Stimulated activated naive CD8-positive, alpha-beta T cell treated with anti-CD3 and anti-CD28 coated beads, Interleukin-15, Interleukin-2, amounts not matched to agents 100 ng/mL and 50 ng/mL, for 24 hours (primary cell): ENCODE measurements around the gene IL6.

Source experiments
- H3K27ac Mint-ChIP-seq: one replicate; pipeline ENCODE4 v1.8.0; 2021; ENCODE audit warnings: mild to moderate bottlenecking, mixed read lengths
- H3K27me3 Mint-ChIP-seq: one replicate; pipeline ENCODE4 v1.8.0; 2021; ENCODE audit warnings: mixed read lengths
- H3K36me3 Mint-ChIP-seq: one replicate; pipeline ENCODE4 v1.8.0; 2021; ENCODE audit warnings: low read depth, mixed read lengths
- H3K4me1 Mint-ChIP-seq: one replicate; pipeline ENCODE4 v1.8.0; 2021; ENCODE audit warnings: low read depth, mixed read lengths
- H3K4me3 Mint-ChIP-seq: one replicate; pipeline ENCODE4 v1.8.0; 2021; ENCODE audit warnings: mild to moderate bottlenecking, mixed read lengths
- H3K9me3 Mint-ChIP-seq: one replicate; pipeline ENCODE4 v1.8.0; 2021; ENCODE audit warnings: mixed read lengths

IL6 gene

DNA sequence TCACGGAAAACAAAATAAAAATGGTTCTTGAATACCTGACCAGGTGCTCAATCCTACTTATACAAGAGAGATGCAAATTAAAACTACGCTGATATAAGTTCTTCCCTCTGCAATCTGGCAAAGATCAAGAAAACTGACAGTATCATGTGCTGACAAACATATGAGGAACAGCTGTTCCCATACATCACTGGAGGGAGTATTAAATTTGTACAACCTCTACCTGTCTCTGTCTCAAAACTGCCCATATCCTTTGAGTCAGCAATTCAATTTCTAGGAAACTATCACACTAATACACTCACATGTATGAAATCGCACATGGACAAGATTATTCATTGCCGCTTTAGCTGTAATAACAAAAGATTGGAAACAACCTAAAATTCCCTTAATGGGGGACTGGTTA, 11.0 kb upstream of the IL6 start:
- H3K4me3 Mint-ChIP-seq = no peak overlapping the region
- no peaks in the 10 kb centered on the region for H3K9me3 Mint-ChIP-seq
- H3K27me3 Mint-ChIP-seq = peaks cover 7% of the 10 kb centered on the region
- peaks cover 7% of the 10 kb centered on the region for H3K4me1 Mint-ChIP-seq
- no peak overlapping the region for H3K27ac Mint-ChIP-seq
- no peaks in the 10 kb centered on the region for H3K36me3 Mint-ChIP-seq

DNA sequence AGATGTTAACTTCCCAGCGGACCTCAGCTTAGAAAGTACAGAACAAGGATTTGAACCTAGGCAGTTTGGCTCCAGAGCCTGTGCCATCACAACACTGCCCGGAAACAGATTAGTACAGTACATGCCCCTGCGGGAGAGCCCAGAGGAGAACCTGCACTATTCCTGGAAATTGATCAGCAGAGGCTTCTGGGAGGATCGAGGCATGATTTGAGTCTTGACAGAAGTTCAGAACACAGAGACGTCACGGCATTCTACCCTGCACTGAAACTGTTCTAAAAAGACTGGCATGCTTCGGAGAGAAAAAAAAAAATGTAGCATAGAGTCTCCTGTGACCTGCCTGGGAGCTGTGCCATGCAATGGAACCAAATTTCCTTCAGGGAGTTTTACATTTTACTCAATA, 9.2 kb upstream of the IL6 start:
- Mint-ChIP-seq H3K27me3 (peaks cover 7% of the 10 kb centered on the region), H3K4me1 (peaks cover 7% of the 10 kb centered on the region), H3K36me3 (no peaks in the 10 kb centered on the region), H3K4me3 (no peak overlapping the region), H3K27ac (no peak overlapping the region), H3K9me3 (no peaks in the 10 kb centered on the region)

DNA sequence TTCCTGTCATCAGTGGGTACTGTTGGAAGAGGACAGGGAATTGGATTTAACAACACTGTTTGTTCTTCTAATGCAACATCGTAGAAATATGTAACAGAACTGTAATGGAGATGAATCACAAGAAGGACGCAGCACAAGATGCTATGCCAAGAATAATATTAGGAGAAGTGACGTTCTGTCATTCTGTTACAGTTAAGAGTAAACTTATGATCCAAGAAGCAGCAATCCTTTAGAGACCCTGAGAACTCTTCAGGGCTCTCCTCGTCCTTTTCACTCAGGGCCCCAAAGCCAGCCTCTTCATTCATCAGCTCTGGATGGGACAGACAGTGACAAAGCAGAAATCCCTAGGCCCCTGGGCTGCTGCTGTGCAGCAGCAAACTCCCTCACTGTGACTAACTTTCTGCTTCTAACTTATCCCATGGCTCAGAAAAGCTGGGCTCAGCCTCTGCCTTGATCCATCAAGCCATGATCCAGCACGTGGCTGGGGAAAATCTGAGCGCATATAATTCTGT, 8.7 kb upstream of the IL6 start:
- H3K4me3 Mint-ChIP-seq = no peak overlapping the region
- H3K27me3 Mint-ChIP-seq = peaks cover 7% of the 10 kb centered on the region
- H3K27ac Mint-ChIP-seq = no peak overlapping the region
- no peaks in the 10 kb centered on the region for H3K36me3 Mint-ChIP-seq
- no peaks in the 10 kb centered on the region for H3K9me3 Mint-ChIP-seq
- peaks cover 2% of the 10 kb centered on the region for H3K4me1 Mint-ChIP-seq

GRCh38 chr7:22718911-22719420, 8.0 kb upstream of the IL6 start:
- H3K27me3 Mint-ChIP-seq = peaks cover 7% of the 10 kb centered on the region
- no peak overlapping the region for H3K27ac Mint-ChIP-seq
- no peak overlapping the region for H3K4me3 Mint-ChIP-seq
- H3K9me3 Mint-ChIP-seq = no peaks in the 10 kb centered on the region
- no peaks in the 10 kb centered on the region for H3K36me3 Mint-ChIP-seq
- peaks cover 6% of the 10 kb centered on the region for H3K4me1 Mint-ChIP-seq

GRCh38 chr7:22720791-22721786, 5.9 kb upstream of the IL6 start:
- peaks cover 12% of the 10 kb centered on the region for H3K27me3 Mint-ChIP-seq
- H3K4me3 Mint-ChIP-seq = no peak overlapping the region
- no peak overlapping the region for H3K27ac Mint-ChIP-seq
- peaks cover 14% of the 10 kb centered on the region for H3K4me1 Mint-ChIP-seq
- no peaks in the 10 kb centered on the region for H3K36me3 Mint-ChIP-seq
- H3K9me3 Mint-ChIP-seq = no peaks in the 10 kb centered on the region

DNA sequence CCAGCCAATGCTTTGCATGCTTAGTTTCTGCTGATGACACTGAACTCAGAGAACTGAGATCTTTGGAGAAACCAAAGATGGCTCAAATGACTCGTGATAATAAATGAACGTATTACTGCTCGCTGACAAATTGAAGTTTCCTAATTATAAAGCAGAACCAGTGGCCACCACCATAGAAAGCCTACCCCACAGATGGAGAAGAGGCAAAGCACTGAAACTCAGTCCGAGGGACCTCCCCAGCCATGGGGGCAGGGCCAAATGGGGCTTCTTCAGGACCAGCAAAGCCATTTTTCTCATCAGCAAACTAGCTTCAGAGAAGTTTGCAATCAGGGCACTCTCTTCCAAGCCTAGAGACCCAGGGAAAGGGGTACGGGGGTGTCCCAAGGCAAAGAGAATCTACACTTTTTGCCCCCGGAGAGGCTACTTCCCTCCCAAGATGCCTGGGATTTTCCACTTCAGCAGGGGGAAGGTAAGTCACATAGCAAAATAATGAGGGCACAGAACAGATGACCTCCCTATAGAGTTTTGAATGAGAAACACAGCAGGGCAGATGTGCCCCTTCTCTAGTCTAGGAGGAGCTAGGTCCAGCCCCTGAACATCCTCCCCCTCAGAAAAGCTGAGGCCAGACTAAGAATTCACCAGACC, 4.3 kb upstream of the IL6 start:
- Mint-ChIP-seq H3K27ac (no peak overlapping the region), H3K9me3 (no peaks in the 10 kb centered on the region), H3K4me1 (peaks cover 28% of the 10 kb centered on the region), H3K4me3 (no peak overlapping the region), H3K36me3 (no peaks in the 10 kb centered on the region), H3K27me3 (peaks cover 18% of the 10 kb centered on the region)

DNA sequence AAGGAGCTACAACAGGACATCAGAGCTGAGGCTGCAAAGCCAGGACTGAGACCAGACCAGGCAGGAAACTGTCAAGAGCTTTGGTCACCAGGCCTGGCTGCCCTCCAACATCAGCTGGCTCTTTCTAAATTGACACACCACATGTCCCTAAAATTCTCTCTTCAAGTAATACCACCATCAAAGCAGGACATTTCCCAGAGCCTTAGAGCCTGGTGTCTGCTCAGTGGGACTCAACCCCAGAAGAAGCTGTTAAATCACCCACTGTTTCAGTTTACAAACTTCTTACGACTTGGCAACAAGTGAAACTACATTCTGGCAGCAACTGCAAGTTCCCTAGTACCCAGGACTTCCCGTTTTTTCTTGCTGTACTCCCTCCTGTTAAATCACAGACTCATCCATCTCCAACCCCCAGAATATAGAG, 3.8 kb upstream of the IL6 start:
- H3K4me3 Mint-ChIP-seq = no peak overlapping the region
- peaks cover 28% of the 10 kb centered on the region for H3K4me1 Mint-ChIP-seq
- H3K36me3 Mint-ChIP-seq = no peaks in the 10 kb centered on the region
- H3K27me3 Mint-ChIP-seq = peaks cover 23% of the 10 kb centered on the region
- H3K27ac Mint-ChIP-seq = peak overlapping the region; percentile 9
- no peaks in the 10 kb centered on the region for H3K9me3 Mint-ChIP-seq

DNA sequence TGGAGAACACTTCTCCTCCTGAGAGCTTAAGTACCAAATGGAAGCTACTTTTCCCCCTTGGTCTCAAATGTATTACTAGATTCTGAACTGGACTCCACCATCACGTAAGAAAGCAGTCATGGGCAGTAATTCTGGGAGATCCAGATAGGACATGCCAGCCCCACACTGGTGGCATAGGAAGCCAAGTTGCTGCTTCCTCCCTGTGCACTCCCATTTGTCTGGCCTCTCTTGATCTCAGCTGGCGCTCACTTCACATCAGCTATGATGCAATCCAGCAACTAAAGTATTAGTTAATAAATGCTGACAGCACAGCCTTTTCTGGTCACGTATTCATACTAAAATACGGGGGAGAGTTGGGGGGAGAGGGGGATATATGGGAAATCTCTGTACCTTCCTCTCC, 3.4 kb upstream of the IL6 start:
- Mint-ChIP-seq H3K36me3 (no peaks in the 10 kb centered on the region), H3K9me3 (no peaks in the 10 kb centered on the region), H3K27me3 (peaks cover 28% of the 10 kb centered on the region), H3K27ac (peak overlapping the region; percentile 9), H3K4me1 (peaks cover 28% of the 10 kb centered on the region), H3K4me3 (no peak overlapping the region)

DNA sequence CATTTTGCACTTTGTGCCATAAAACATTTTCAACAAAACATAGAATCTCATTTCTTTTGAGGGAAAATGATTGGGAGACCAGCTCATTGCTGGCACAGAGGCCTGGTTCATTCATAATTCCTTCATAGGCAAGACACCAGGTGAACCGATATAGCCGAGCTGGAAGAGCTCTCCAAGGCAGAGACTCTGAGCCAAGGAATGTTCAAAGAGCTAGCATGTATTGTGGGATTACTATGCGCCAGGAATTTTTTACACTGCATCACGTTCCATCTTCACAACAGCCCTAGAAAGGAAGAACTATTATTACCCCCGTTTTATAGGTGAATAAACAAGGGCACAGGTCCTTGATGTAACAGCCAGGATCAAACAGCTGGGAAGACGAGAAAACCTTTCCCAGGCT, 2.1 kb upstream of the IL6 start:
- Mint-ChIP-seq H3K4me1 (peaks cover 28% of the 10 kb centered on the region), H3K9me3 (no peaks in the 10 kb centered on the region), H3K27ac (no peak overlapping the region), H3K4me3 (no peak overlapping the region), H3K36me3 (no peaks in the 10 kb centered on the region), H3K27me3 (peaks cover 38% of the 10 kb centered on the region)

DNA sequence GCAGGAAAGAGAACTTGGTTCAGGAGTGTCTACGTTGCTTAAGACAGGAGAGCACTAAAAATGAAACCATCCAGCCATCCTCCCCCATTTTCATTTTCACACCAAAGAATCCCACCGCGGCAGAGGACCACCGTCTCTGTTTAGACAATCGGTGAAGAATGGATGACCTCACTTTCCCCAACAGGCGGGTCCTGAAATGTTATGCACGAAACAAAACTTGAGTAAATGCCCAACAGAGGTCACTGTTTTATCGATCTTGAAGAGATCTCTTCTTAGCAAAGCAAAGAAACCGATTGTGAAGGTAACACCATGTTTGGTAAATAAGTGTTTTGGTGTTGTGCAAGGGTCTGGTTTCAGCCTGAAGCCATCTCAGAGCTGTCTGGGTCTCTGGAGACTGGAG, 1.4 kb upstream of the IL6 start:
- peaks cover 41% of the 10 kb centered on the region for H3K27me3 Mint-ChIP-seq
- no peaks in the 10 kb centered on the region for H3K9me3 Mint-ChIP-seq
- peak overlapping the region; percentile 43 for H3K27ac Mint-ChIP-seq
- H3K4me1 Mint-ChIP-seq = peaks cover 28% of the 10 kb centered on the region
- no peaks in the 10 kb centered on the region for H3K36me3 Mint-ChIP-seq
- no peak overlapping the region for H3K4me3 Mint-ChIP-seq

GRCh38 chr7:22726345-22726906, 574 bp upstream of the IL6 start:
- Mint-ChIP-seq H3K9me3 (no peaks in the 10 kb centered on the region), H3K27me3 (peaks cover 45% of the 10 kb centered on the region), H3K4me1 (peaks cover 33% of the 10 kb centered on the region), H3K36me3 (no peaks in the 10 kb centered on the region), H3K4me3 (peak overlapping the region; percentile 68), H3K27ac (peak overlapping the region; percentile 43)

DNA sequence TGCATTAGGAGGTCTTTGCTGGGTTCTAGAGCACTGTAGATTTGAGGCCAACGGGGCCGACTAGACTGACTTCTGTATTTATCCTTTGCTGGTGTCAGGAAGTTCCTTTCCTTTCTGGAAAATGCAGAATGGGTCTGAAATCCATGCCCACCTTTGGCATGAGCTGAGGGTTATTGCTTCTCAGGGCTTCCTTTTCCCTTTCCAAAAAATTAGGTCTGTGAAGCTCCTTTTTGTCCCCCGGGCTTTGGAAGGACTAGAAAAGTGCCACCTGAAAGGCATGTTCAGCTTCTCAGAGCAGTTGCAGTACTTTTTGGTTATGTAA, 675 bp downstream of the IL6 start:
- Mint-ChIP-seq H3K4me3 (peak overlapping the region; percentile 68), H3K36me3 (no peaks in the 10 kb centered on the region), H3K9me3 (no peaks in the 10 kb centered on the region), H3K4me1 (peaks cover 34% of the 10 kb centered on the region), H3K27ac (no peak overlapping the region), H3K27me3 (peaks cover 46% of the 10 kb centered on the region)

DNA sequence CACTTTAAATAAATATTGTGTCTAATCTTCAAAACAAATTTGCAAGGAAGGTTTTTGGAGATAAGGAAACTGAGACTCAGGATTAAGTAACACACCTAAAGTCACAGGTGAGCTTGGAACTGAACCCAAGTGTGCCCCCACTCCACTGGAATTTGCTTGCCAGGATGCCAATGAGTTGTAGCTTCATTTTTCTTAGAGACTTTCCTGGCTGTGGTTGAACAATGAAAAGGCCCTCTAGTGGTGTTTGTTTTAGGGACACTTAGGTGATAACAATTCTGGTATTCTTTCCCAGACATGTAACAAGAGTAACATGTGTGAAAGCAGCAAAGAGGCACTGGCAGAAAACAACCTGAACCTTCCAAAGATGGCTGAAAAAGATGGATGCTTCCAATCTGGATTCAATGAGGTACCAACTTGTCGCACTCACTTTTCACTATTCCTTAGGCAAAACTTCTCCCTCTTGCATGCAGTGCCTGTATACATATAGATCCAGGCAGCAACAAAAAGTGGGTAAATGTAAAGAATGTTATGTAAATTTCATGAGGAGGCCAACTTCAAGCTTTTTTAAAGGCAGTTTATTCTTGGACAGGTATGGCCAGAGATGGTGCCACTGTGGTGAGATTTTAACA, 1.5 kb downstream of the IL6 start:
- no peaks in the 10 kb centered on the region for H3K36me3 Mint-ChIP-seq
- peaks cover 31% of the 10 kb centered on the region for H3K4me1 Mint-ChIP-seq
- H3K9me3 Mint-ChIP-seq = no peaks in the 10 kb centered on the region
- H3K27ac Mint-ChIP-seq = no peak overlapping the region
- H3K4me3 Mint-ChIP-seq = peak overlapping the region; percentile 42
- peaks cover 50% of the 10 kb centered on the region for H3K27me3 Mint-ChIP-seq

DNA sequence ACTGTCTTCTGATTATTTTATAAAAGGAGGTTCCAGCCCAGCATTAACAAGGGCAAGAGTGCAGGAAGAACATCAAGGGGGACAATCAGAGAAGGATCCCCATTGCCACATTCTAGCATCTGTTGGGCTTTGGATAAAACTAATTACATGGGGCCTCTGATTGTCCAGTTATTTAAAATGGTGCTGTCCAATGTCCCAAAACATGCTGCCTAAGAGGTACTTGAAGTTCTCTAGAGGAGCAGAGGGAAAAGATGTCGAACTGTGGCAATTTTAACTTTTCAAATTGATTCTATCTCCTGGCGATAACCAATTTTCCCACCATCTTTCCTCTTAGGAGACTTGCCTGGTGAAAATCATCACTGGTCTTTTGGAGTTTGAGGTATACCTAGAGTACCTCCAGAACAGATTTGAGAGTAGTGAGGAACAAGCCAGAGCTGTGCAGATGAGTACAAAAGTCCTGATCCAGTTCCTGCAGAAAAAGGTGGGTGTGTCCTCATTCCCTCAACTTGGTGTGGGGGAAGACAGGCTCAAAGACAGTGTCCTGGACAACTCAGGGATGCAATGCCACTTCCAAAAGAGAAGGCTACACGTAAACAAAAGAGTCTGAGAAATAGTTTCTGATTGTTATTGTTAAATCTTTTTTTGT, 2.3 kb downstream of the IL6 start:
- Mint-ChIP-seq H3K36me3 (no peaks in the 10 kb centered on the region), H3K27ac (no peak overlapping the region), H3K4me3 (no peak overlapping the region), H3K4me1 (peaks cover 32% of the 10 kb centered on the region), H3K27me3 (peaks cover 57% of the 10 kb centered on the region), H3K9me3 (no peaks in the 10 kb centered on the region)
